ENCODE measurements around the gene PNPLA8.
"Not testable (repeated sequence)": the region's sequence is repeated elsewhere in the genome, so short reads cannot be mapped to it uniquely, and the experiment has no call there.

The PNPLA8 gene

GRCh38 chr7:108515630-108516029 lies 10.3 kb downstream of the PNPLA8 start:
- no peak overlapping the region for H3K27ac ChIP-seq (ENCODE audit: poor library complexity, severe bottlenecking)
- DNase-seq (ENCODE audit: low spot score) (no peak), ATAC-seq (ENCODE audit: low read depth) (no peak)
- no peak for TF ChIP-seq CTCF (IDR thresholded peaks at IDR 0.05; ENCODE audit: poor library complexity, severe bottlenecking)
- H3K4me1 ChIP-seq (ENCODE audit: insufficient read depth, poor library complexity, severe bottlenecking) = no peaks in the 10 kb centered on the region
- no peaks in the 10 kb centered on the region for H3K27me3 ChIP-seq (ENCODE audit: insufficient read depth, poor library complexity, severe bottlenecking)
- H3K36me3 ChIP-seq (ENCODE audit: low read depth) = peaks cover 41% of the 10 kb centered on the region
- no peak overlapping the region for H3K4me3 ChIP-seq (ENCODE audit: severe bottlenecking)
- H3K9me3 ChIP-seq (ENCODE audit: severe bottlenecking) = no peaks in the 10 kb centered on the region

- DNase-seq (ENCODE audit: low spot score) (no peak), ATAC-seq (ENCODE audit: low read depth) (no peak)
- H3K27me3 ChIP-seq (ENCODE audit: insufficient read depth, poor library complexity, severe bottlenecking) = no peaks in the 10 kb centered on the region
- H3K36me3 ChIP-seq (ENCODE audit: low read depth) = peaks cover 39% of the 10 kb centered on the region
- no peak overlapping the region for H3K4me3 ChIP-seq (ENCODE audit: severe bottlenecking)
- H3K9me3 ChIP-seq (ENCODE audit: severe bottlenecking) = no peaks in the 10 kb centered on the region
- no peak for TF ChIP-seq CTCF (IDR thresholded peaks at IDR 0.05; ENCODE audit: poor library complexity, severe bottlenecking)
- no peak overlapping the region for H3K27ac ChIP-seq (ENCODE audit: poor library complexity, severe bottlenecking)
- no peaks in the 10 kb centered on the region for H3K4me1 ChIP-seq (ENCODE audit: insufficient read depth, poor library complexity, severe bottlenecking)
These were observed 10.9 kb downstream of the PNPLA8 start for GRCh38 chr7:108515013-108515412.

GRCh38 chr7:108511939-108512338 lies 14.0 kb downstream of the PNPLA8 start:
- Histone ChIP-seq H3K27me3 (ENCODE audit: insufficient read depth, poor library complexity, severe bottlenecking) (no peaks in the 10 kb centered on the region), H3K27ac (ENCODE audit: poor library complexity, severe bottlenecking) (no peak overlapping the region), H3K9me3 (ENCODE audit: severe bottlenecking) (no peaks in the 10 kb centered on the region), H3K4me1 (ENCODE audit: insufficient read depth, poor library complexity, severe bottlenecking) (no peaks in the 10 kb centered on the region), H3K36me3 (ENCODE audit: low read depth) (peaks cover 35% of the 10 kb centered on the region), H3K4me3 (ENCODE audit: severe bottlenecking) (no peak overlapping the region)
- ATAC-seq (ENCODE audit: low read depth) = no peak
- TF ChIP-seq CTCF (IDR thresholded peaks at IDR 0.05; ENCODE audit: poor library complexity, severe bottlenecking) = no peak
- no peak for DNase-seq (ENCODE audit: low spot score)

GRCh38 chr7:108504576-108504975 lies 21.4 kb downstream of the PNPLA8 start:
- peaks cover 10% of the 10 kb centered on the region; the same call in 1 of the 2 replicates for H3K36me3 ChIP-seq (ENCODE audit: low read depth)
- H3K27ac ChIP-seq (ENCODE audit: poor library complexity, severe bottlenecking); H3K4me3 ChIP-seq (ENCODE audit: severe bottlenecking); H3K27me3 ChIP-seq (ENCODE audit: insufficient read depth, poor library complexity, severe bottlenecking); H3K9me3 ChIP-seq (ENCODE audit: severe bottlenecking); ATAC-seq (ENCODE audit: low read depth); DNase-seq (ENCODE audit: low spot score); H3K4me1 ChIP-seq (ENCODE audit: insufficient read depth, poor library complexity, severe bottlenecking): not testable (repeated sequence)

GRCh38 chr7:108503112-108504026 lies 22.6 kb downstream of the PNPLA8 start:
- DNase-seq (ENCODE audit: low spot score) (no peak), ATAC-seq (ENCODE audit: low read depth) (no peak)
- no peak for TF ChIP-seq CTCF (IDR thresholded peaks at IDR 0.05; ENCODE audit: poor library complexity, severe bottlenecking)
- Histone ChIP-seq H3K4me1 (ENCODE audit: insufficient read depth, poor library complexity, severe bottlenecking) (no peaks in the 10 kb centered on the region), H3K9me3 (ENCODE audit: severe bottlenecking) (no peaks in the 10 kb centered on the region), H3K36me3 (ENCODE audit: low read depth) (peaks cover 10% of the 10 kb centered on the region; the same call in 1 of the 2 replicates), H3K27ac (ENCODE audit: poor library complexity, severe bottlenecking) (no peak overlapping the region), H3K27me3 (ENCODE audit: insufficient read depth, poor library complexity, severe bottlenecking) (no peaks in the 10 kb centered on the region), H3K4me3 (ENCODE audit: severe bottlenecking) (no peak overlapping the region)
